ENCODE results near the gene CACNA1H. TPM values are rescaled to one million over a fixed set of nuclear protein-coding genes. Genes with fewer than 3 reads are reported as not detected.

Gene CACNA1H
- total and polyA plus RNA-seq, 12 donors, result 1.7 to 8.7 (median 2.5) TPM

- no peak for TF ChIP-seq CTCF (IDR thresholded peaks at IDR 0.05)
- Histone ChIP-seq H3K27me3 (peaks cover 0 to 6% (median 0%) of the 10 kb centered on the region in 7 donors), H3K9me3 (no peaks in the 10 kb centered on the region), H3K4me3 (no peak overlapping the region), H3K36me3 (no peaks in the 10 kb centered on the region), H3K27ac (no peak overlapping the region), H3K4me1 (no peaks in the 10 kb centered on the region)
- intact Hi-C loops (cut with DNase I), result loop anchor here in 1 of 10 donors (10.0 kb wide), 1 partner anchor 402 kb away; the partner anchor contains the start of gene GNG13
- 67 to 75% methylated on average over 9 of the region's 9 CpGs for WGBS, 2 donors
- ATAC-seq, result no peak
- no peak for DNase-seq
These were observed 53.4 kb downstream of the CACNA1H start for GRCh38 chr16:1206326-1206725.

- WGBS, 2 donors, result 74 to 87% methylated on average over 15 to 16 of the region's 16 CpGs
- H3K27ac ChIP-seq, result no peak overlapping the region
- H3K4me3 ChIP-seq, result no peak overlapping the region
- intact Hi-C loops (cut with DNase I), result loop anchor here in 1 of 10 donors (10.0 kb wide), 1 partner anchor 402 kb away; the partner anchor contains the start of gene GNG13
- no peaks in the 10 kb centered on the region for H3K9me3 ChIP-seq
- H3K36me3 ChIP-seq, result no peaks in the 10 kb centered on the region
- no peak for TF ChIP-seq CTCF (IDR thresholded peaks at IDR 0.05)
- H3K4me1 ChIP-seq, result no peaks in the 10 kb centered on the region
- DNase-seq, result no peak
- no peak for ATAC-seq
- peaks cover 0 to 6% (median 0%) of the 10 kb centered on the region in 7 donors for H3K27me3 ChIP-seq
These were observed 53.9 kb downstream of the CACNA1H start for GRCh38 chr16:1206786-1207185.

GRCh38 chr16:1208239-1208830 is 55.4 kb downstream of the CACNA1H start:
- Histone ChIP-seq H3K4me3 (no peak overlapping the region), H3K9me3 (no peaks in the 10 kb centered on the region), H3K36me3 (no peaks in the 10 kb centered on the region), H3K27ac (no peak overlapping the region), H3K4me1 (no peaks in the 10 kb centered on the region), H3K27me3 (peaks cover 0 to 6% (median 0%) of the 10 kb centered on the region in 7 donors)
- WGBS, 2 donors, result 79 to 84% methylated on average over 22 of the region's 22 CpGs
- ATAC-seq, result no peak
- intact Hi-C loops (cut with DNase I), result loop anchor here in 1 of 10 donors (10.0 kb wide), 1 partner anchor 404 kb away; the partner anchor contains the start of gene GNG13
- no peak for TF ChIP-seq CTCF (IDR thresholded peaks at IDR 0.05)
- DNase-seq, result no peak

GRCh38 chr16:1209081-1209480 is 56.2 kb downstream of the CACNA1H start:
- intact Hi-C loops (cut with DNase I), result loop anchor here in 1 of 10 donors (10.0 kb wide), 1 partner anchor 404 kb away; the partner anchor contains the start of gene GNG13
- Histone ChIP-seq H3K36me3 (no peaks in the 10 kb centered on the region), H3K27me3 (peaks cover 0 to 6% (median 0%) of the 10 kb centered on the region in 7 donors), H3K9me3 (no peaks in the 10 kb centered on the region), H3K27ac (no peak overlapping the region), H3K4me1 (no peaks in the 10 kb centered on the region), H3K4me3 (no peak overlapping the region)
- DNase-seq (no peak), ATAC-seq (no peak)
- TF ChIP-seq CTCF (IDR thresholded peaks at IDR 0.05), result no peak
- 93% methylated on average over 30 to 43 of the region's 43 CpGs for WGBS, 2 donors
